Epithelial cell of proximal tubule (primary cell): ENCODE measurements around the gene FKBP2. TPM values are rescaled to one million over a fixed set of nuclear protein-coding genes. Genes with fewer than 3 reads are reported as not detected.

Source experiments
- total RNA-seq: library from RNA; depleted of rRNA; stranded (reverse); fragments of >200 nt; gene quantifications from 2 replicates; pipeline ENCODE4 v1.2.3, GENCODE V29; 2015

FKBP2 gene
- total RNA-seq, 1 donor from 2014 or later, result 184 TPM

Other genes with a start within 250 kb of the FKBP2 start
- gene FLRT1, start 205.2 kb upstream of the FKBP2 start, total RNA-seq, result not detected in 2 replicates
- gene MACROD1, start 75.0 kb upstream of the FKBP2 start, total RNA-seq, result 18.7 and 27.8 TPM in 2 replicates
- gene STIP1, start 54.9 kb upstream of the FKBP2 start, total RNA-seq, result 275 and 315 TPM in 2 replicates
- gene FERMT3, start 34.4 kb upstream of the FKBP2 start, total RNA-seq, result 0.29 and 2.8 TPM in 2 replicates
- gene TRPT1, start 14.9 kb upstream of the FKBP2 start, total RNA-seq, result 63.3 and 98.1 TPM in 2 replicates
- 69.2 and 91.9 TPM in 2 replicates for gene NUDT22, start 14.8 kb upstream of the FKBP2 start, total RNA-seq
- gene DNAJC4, start 10.5 kb upstream of the FKBP2 start, total RNA-seq, result 12.5 and 17.6 TPM in 2 replicates
- 15.6 and 25.7 TPM in 2 replicates for gene VEGFB, start 6.5 kb upstream of the FKBP2 start, total RNA-seq
- 674 and 753 TPM in 2 replicates for gene PPP1R14B, start 5.8 kb downstream of the FKBP2 start, total RNA-seq
- 42.8 and 43.5 TPM in 2 replicates for gene PLCB3, start 10.4 kb downstream of the FKBP2 start, total RNA-seq
- gene BAD, start 43.6 kb downstream of the FKBP2 start, total RNA-seq, result 113 and 156 TPM in 2 replicates
- 16.3 and 24.8 TPM in 2 replicates for gene GPR137, start 44.8 kb downstream of the FKBP2 start, total RNA-seq
- gene KCNK4, start 50.2 kb downstream of the FKBP2 start, total RNA-seq, result 0.51 TPM in 1 of 2 replicates, not detected in the other
- gene CATSPERZ, start 59.3 kb downstream of the FKBP2 start, total RNA-seq, result not detected in 2 replicates
- gene ESRRA, start 64.4 kb downstream of the FKBP2 start, total RNA-seq, result 47.2 and 61.9 TPM in 2 replicates
- gene TRMT112, start 76.5 kb downstream of the FKBP2 start, total RNA-seq, result 359 and 470 TPM in 2 replicates
- gene PRDX5, start 77.0 kb downstream of the FKBP2 start, total RNA-seq, result 284 and 357 TPM in 2 replicates
- 2.5 and 4.8 TPM in 2 replicates for gene CCDC88B, start 99.1 kb downstream of the FKBP2 start, total RNA-seq
- 37.1 and 69.9 TPM in 2 replicates for gene RPS6KA4, start 118.1 kb downstream of the FKBP2 start, total RNA-seq